T47D (cell line): Measurements from ENCODE around the gene BABAM2.
A peak's percentile ranks its signal among the peaks of the same experiment; 100 is the strongest.
"Not testable (repeated sequence)": the region's sequence is repeated elsewhere in the genome, so short reads cannot be mapped to it uniquely, and the experiment has no call there.

Experiments used
- DNase-seq, 2 experiments: peaks; one replicate each; pipeline versions ENCODE4 v3.0.0 to v3.0.0-alpha.2; 2011 to 2012; ENCODE audit warnings: low read depth in 1 of 2, low spot score in 1 of 2
- JUND ChIP-seq: IDR thresholded peaks from 2 replicates; pipeline ENCODE4 v1.6.1; 2012; ENCODE audit warnings: low read depth
- in situ Hi-C: cut with HindIII; loops from 2 replicates; pipeline ENCODE4 v1.10.0; 2016; ENCODE audit warnings: low sequenced_read_pairs, low pct_unique_long_range_greater_than_20kb

Gene BABAM2

DNA sequence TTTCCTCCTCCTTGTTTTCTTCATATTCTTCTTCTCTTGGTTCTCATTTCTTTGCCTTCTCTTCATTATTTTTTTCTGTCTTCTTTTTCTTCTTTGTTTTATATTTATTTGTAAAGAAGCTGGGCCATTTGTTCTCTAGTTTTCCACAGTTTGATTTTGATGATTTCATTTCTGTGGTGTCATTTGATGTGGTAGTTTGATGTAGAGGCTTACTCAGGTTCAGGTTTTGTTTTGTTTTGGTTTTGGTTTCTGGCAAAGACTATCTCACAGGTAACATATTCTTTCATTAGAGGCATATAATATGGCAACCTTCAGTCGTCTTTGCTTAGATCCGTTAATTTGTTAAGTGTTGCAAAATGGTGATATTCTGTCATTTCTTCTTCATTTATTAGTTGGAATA, 75.3 kb downstream of the BABAM2 start:
- DNase-seq, result no peak
- TF ChIP-seq JUND, result no peak
- in situ Hi-C loops, result no loop called here

- TF ChIP-seq JUND, result no peak
- DNase-seq, result no peak
- in situ Hi-C loops, result no loop called here
Observed at GRCh38 chr2:27966466-27966865, 75.9 kb downstream of the BABAM2 start.

GRCh38 chr2:27967076-27967475, 76.5 kb downstream of the BABAM2 start:
- in situ Hi-C loops, result no loop called here
- no peak for TF ChIP-seq JUND
- DNase-seq, result no peak

GRCh38 chr2:27968045-27968444, 77.5 kb downstream of the BABAM2 start:
- DNase-seq, in situ Hi-C loops: not testable (repeated sequence)

- in situ Hi-C loops, DNase-seq: not testable (repeated sequence)
Observed at GRCh38 chr2:27968957-27969356, 78.4 kb downstream of the BABAM2 start.

- in situ Hi-C loops, result no loop called here
- TF ChIP-seq JUND, result no peak
- DNase-seq, result no peak
Observed at GRCh38 chr2:27972311-27972710, 81.8 kb downstream of the BABAM2 start.

DNA sequence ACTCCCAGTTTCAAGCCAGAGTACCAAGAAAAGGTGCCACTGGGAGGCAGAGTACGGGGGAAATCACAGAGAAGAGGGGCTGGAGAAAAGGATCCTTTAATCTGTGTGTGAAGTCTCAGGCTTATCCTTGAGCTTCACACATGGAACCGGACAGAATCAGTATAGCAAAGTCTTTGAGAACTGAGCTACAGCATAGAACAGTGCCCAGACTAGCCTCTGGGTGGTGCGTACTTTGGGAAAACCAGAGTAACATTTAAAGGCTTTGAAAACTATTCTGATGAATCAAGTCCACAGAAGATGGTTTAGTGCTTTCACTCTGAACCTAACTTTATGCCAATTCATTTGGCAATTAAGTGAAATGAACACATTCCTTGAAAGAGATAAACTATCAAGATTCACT, 83.1 kb downstream of the BABAM2 start:
- in situ Hi-C loops, result no loop called here
- TF ChIP-seq JUND, result no peak
- DNase-seq, result peak in 1 of 2 experiments; percentile 22

GRCh38 chr2:27976308-27976707, 85.8 kb downstream of the BABAM2 start:
- TF ChIP-seq JUND, result no peak
- in situ Hi-C loops, result no loop called here
- no peak for DNase-seq

DNA sequence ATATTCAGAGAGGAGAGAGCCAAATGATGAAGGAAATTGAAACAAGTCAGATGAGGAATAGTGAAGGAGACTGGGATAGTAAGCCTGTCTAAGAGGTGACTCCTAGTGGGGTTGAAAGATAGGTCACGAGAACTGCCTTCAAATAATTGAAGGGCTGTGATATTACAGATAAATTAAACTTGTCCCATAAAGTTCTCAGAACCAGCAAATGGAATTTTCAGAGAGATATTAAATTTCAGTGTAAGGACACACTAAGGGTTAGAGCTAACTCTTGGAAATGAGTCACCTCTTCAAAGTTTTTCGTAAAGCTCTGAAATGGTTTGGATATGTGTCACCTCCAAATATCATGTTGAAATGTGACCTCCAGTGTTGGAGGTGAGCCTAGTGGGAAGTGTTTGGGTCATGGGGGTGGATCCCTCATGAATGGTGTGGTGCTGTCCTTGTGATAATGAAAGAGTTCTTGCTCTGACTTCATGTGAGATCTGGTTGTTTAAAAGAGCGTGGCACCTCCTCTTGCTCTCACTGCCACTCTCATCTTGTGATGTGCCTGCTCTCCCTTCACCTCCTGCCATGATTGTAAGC, 87.3 kb downstream of the BABAM2 start:
- no peak for DNase-seq
- in situ Hi-C loops, result no loop called here
- TF ChIP-seq JUND, result no peak

DNA sequence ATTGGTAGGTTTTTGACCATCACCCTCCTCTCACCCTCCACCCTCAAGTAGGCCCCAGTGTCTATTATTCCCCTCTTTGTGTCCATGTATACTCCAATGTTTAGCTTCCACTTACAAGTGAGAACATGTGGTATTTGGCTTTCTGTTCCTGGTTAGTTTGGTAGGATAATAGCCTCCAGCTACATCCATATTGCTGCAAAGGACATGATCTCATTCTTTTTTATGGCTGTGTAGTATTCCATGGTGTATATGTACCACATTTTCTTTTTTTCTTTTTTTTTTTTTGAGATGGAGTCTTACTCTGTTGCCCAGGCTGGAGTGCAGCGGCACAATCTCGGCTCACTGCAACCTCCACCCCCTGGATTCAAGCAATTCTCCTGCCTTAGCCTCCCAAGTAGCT, 88.2 kb downstream of the BABAM2 start:
- DNase-seq, in situ Hi-C loops: not testable (repeated sequence)

- no peak for DNase-seq
- in situ Hi-C loops, result no loop called here
- no peak for TF ChIP-seq JUND
Observed at GRCh38 chr2:27980242-27980641, 89.7 kb downstream of the BABAM2 start.

GRCh38 chr2:27984153-27984552, 93.6 kb downstream of the BABAM2 start:
- DNase-seq, result no peak
- in situ Hi-C loops, result no loop called here
- no peak for TF ChIP-seq JUND

GRCh38 chr2:27988306-27988705, 97.8 kb downstream of the BABAM2 start:
- TF ChIP-seq JUND, result no peak
- in situ Hi-C loops, result no loop called here
- DNase-seq, result no peak

GRCh38 chr2:27988718-27989117, 98.2 kb downstream of the BABAM2 start:
- TF ChIP-seq JUND, result no peak
- in situ Hi-C loops, result no loop called here
- DNase-seq, result no peak
